Measurements from ENCODE around the gene UBE2F. TPM values are rescaled to one million over a fixed set of nuclear protein-coding genes. Genes with fewer than 3 reads are reported as not detected.
"Not testable (repeated sequence)": the region's sequence is repeated elsewhere in the genome, so short reads cannot be mapped to it uniquely, and the experiment has no call there.

The UBE2F gene
- total RNA-seq, 1 experiment from 2014 or later = 62.1 TPM

DNA sequence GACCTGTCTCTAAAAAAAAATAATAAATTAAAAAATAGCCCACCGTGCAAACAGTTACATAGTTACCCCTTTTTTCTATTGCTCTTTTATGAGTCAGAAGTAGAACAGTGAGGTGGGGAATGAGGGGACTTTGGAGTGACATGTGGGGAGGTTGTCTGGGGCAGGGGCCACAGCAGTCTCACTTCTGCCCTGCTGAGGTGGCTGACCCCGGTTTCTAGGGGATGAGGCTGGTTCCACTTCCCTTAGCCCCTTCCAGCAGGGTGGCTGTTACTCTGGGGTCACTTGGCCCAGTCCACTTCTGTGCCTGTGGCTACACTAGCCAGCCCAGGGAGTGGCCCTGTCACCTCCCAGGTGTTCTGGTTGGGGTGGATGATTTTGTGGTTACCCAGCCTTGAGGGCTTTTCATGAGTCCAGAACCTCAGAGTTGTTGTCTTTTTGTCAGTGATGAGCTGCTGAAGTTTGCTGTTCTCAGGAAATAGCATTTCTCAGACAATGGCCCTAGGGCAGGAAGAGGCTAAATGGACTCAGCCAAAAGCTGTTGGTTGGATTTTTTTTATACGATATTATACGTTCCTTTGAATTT, 66.0 kb downstream of the UBE2F start:
- no CpG with 5 or more reads among the region's 4 CpGs for WGBS (ENCODE audit: extremely low coverage, insufficient read length, low lambda C conversion rate)
- H3K18ac ChIP-seq (ENCODE audit: insufficient read length, low read depth, low read length) = no peak overlapping the region
- Mint-ChIP-seq H3K27me3 (ENCODE audit: low read depth) (no peaks in the 10 kb centered on the region), H3K9me3 (no peaks in the 10 kb centered on the region), H3K4me3 (no peak overlapping the region), H3K4me1 (peaks cover 6% of the 10 kb centered on the region in 2 experiments), H3K27ac (no peak overlapping the region), H3K36me3 (ENCODE audit: insufficient read depth in 1 of 3, low read depth in 3 of 3) (peaks cover 16 to 57% (median 34%) of the 10 kb centered on the region in 3 experiments; a peak in 6 of 7 replicates)
- H3K14ac ChIP-seq (ENCODE audit: insufficient read depth, low read length) = no peak overlapping the region
- H3K23ac ChIP-seq (ENCODE audit: insufficient read length, low read depth, low read length) = no peak overlapping the region
- H3K9ac ChIP-seq (ENCODE audit: extremely low read depth, insufficient read length, low read length) = no peak overlapping the region
- no peaks in the 10 kb centered on the region for H4K20me1 ChIP-seq (ENCODE audit: control insufficient read depth, insufficient read depth, insufficient read length)
- no peak for DNase-seq
- H2BK5ac ChIP-seq (ENCODE audit: insufficient read length, low read length) = no peak overlapping the region
- no peaks in the 10 kb centered on the region; the same call in 1 of the 2 replicates for H3K4me1 ChIP-seq (ENCODE audit: insufficient read depth, low read length)
- no peak overlapping the region for H2AK5ac ChIP-seq (ENCODE audit: insufficient read length, low read length)
- no peak overlapping the region for H3K56ac ChIP-seq (ENCODE audit: insufficient read length, low read depth, low read length)
- H4K5ac ChIP-seq (ENCODE audit: insufficient read length, low read depth, low read length) = no peak overlapping the region
- H3K9me3 ChIP-seq (ENCODE audit: control insufficient read depth, low read depth, low read length) = no peaks in the 10 kb centered on the region
- TF ChIP-seq CTCF (conservative IDR thresholded peaks at IDR 0.05) = no peak
- no peaks in the 10 kb centered on the region for H3K23me2 ChIP-seq (ENCODE audit: insufficient read length, low read depth, low read length, poor library complexity, severe bottlenecking)
- no peak overlapping the region for H4K91ac ChIP-seq (ENCODE audit: insufficient read length, low read depth, low read length)
- H2BK12ac ChIP-seq (ENCODE audit: insufficient read length, low read depth, low read length) = no peak overlapping the region
- no peaks in the 10 kb centered on the region for H3K27me3 ChIP-seq (ENCODE audit: insufficient read depth, low read length)
- no peaks in the 10 kb centered on the region for H3K79me1 ChIP-seq (ENCODE audit: insufficient read depth, low read depth, low read length, poor library complexity, severe bottlenecking)
- H3K27ac ChIP-seq (ENCODE audit: insufficient read length, low read depth, low read length) = no peak overlapping the region
- H3K4me2 ChIP-seq (ENCODE audit: insufficient read depth, insufficient read length, low read length) = no peak overlapping the region
- H2BK15ac ChIP-seq (ENCODE audit: low read depth, low read length) = no peak overlapping the region
- H3K4ac ChIP-seq (ENCODE audit: low read depth, low read length) = no peak overlapping the region
- no peak overlapping the region for H2BK120ac ChIP-seq (ENCODE audit: low read depth, low read length, poor library complexity, severe bottlenecking)
- no peak overlapping the region for H4K8ac ChIP-seq (replicated peaks; ENCODE audit: insufficient read length, low read depth, low read length)
- no peak overlapping the region for H2BK20ac ChIP-seq (ENCODE audit: low read depth, low read length, poor library complexity, severe bottlenecking)
- H2AFZ ChIP-seq (ENCODE audit: low read length) = no peak overlapping the region
- H3T11ph ChIP-seq (ENCODE audit: low read length) = no peak overlapping the region
- H3K79me2 ChIP-seq (ENCODE audit: insufficient read depth, low read length) = no peaks in the 10 kb centered on the region

GRCh38 chr2:238033991-238034390, 67.2 kb downstream of the UBE2F start:
- not testable (repeated sequence) for H3K27me3 ChIP-seq (ENCODE audit: insufficient read depth, low read length); H2BK20ac ChIP-seq (ENCODE audit: low read depth, low read length, poor library complexity, severe bottlenecking); DNase-seq; H3K9me3 Mint-ChIP-seq; H3K4me1 ChIP-seq (ENCODE audit: insufficient read depth, low read length); H3K23ac ChIP-seq (ENCODE audit: insufficient read length, low read depth, low read length); H3K27ac ChIP-seq (ENCODE audit: insufficient read length, low read depth, low read length); H3K9me3 ChIP-seq (ENCODE audit: control insufficient read depth, low read depth, low read length); H3K4me2 ChIP-seq (ENCODE audit: insufficient read depth, insufficient read length, low read length); H4K5ac ChIP-seq (ENCODE audit: insufficient read length, low read depth, low read length); H2AK5ac ChIP-seq (ENCODE audit: insufficient read length, low read length); H4K91ac ChIP-seq (ENCODE audit: insufficient read length, low read depth, low read length); H3K4me3 Mint-ChIP-seq; H3K18ac ChIP-seq (ENCODE audit: insufficient read length, low read depth, low read length); H2BK12ac ChIP-seq (ENCODE audit: insufficient read length, low read depth, low read length); H2AFZ ChIP-seq (ENCODE audit: low read length); H3T11ph ChIP-seq (ENCODE audit: low read length); H2BK15ac ChIP-seq (ENCODE audit: low read depth, low read length); H3K23me2 ChIP-seq (ENCODE audit: insufficient read length, low read depth, low read length, poor library complexity, severe bottlenecking); H3K14ac ChIP-seq (ENCODE audit: insufficient read depth, low read length); H3K4me1 Mint-ChIP-seq; H4K20me1 ChIP-seq (ENCODE audit: control insufficient read depth, insufficient read depth, insufficient read length); H3K27ac Mint-ChIP-seq; H3K9ac ChIP-seq (ENCODE audit: extremely low read depth, insufficient read length, low read length); H3K56ac ChIP-seq (ENCODE audit: insufficient read length, low read depth, low read length); H4K8ac ChIP-seq (replicated peaks; ENCODE audit: insufficient read length, low read depth, low read length); H3K79me1 ChIP-seq (ENCODE audit: insufficient read depth, low read depth, low read length, poor library complexity, severe bottlenecking); H3K79me2 ChIP-seq (ENCODE audit: insufficient read depth, low read length); H2BK120ac ChIP-seq (ENCODE audit: low read depth, low read length, poor library complexity, severe bottlenecking); H2BK5ac ChIP-seq (ENCODE audit: insufficient read length, low read length); H3K4ac ChIP-seq (ENCODE audit: low read depth, low read length); H3K27me3 Mint-ChIP-seq (ENCODE audit: low read depth)
- no CpG with 5 or more reads among the region's 9 CpGs for WGBS (ENCODE audit: extremely low coverage, insufficient read length, low lambda C conversion rate)
- peaks cover 21 to 65% (median 40%) of the 10 kb centered on the region in 3 experiments; a peak in 6 of 7 replicates for H3K36me3 Mint-ChIP-seq (ENCODE audit: insufficient read depth in 1 of 3, low read depth in 3 of 3)

Measured in H9 (cell line).